ENCODE data around the gene ADD3. TPM values are rescaled to one million over a fixed set of nuclear protein-coding genes. Genes with fewer than 3 reads are reported as not detected.

ADD3 gene
- total and polyA plus RNA-seq, 2 donors (not counting 3 experiments of a cell fraction or from before 2014, with no cell fraction given), result 14.9 to 55.2 TPM

- BruUV-seq (replicated peaks), result no TSS peak
- Histone ChIP-seq H3K9me3 (replicated peaks; ENCODE audit: control insufficient read depth, insufficient read depth, low read length) (no peaks in the 10 kb centered on the region), H3K9ac (replicated peaks; ENCODE audit: extremely low read depth, insufficient read depth, low read length) (no peak overlapping the region), H4K20me1 (replicated peaks; ENCODE audit: control insufficient read depth, extremely low read depth, insufficient read depth, low read length) (no peaks in the 10 kb centered on the region), H3K79me2 (ENCODE audit: control insufficient read depth, insufficient read depth, low read length) (no peaks in the 10 kb centered on the region), H3K9me1 (replicated peaks; ENCODE audit: control insufficient read depth, extremely low read depth, insufficient read depth, low read length) (no peaks in the 10 kb centered on the region), H3K27me3 (ENCODE audit: control insufficient read depth in 2 of 2, insufficient read depth in 2 of 2, low read length in 2 of 2) (no peaks in the 10 kb centered on the region), H3K4me1 (ENCODE audit: control insufficient read depth, extremely low read depth, insufficient read depth, low read length) (no peaks in the 10 kb centered on the region), H3K36me3 (ENCODE audit: control insufficient read depth in 2 of 2, extremely low read depth in 1 of 2, insufficient read depth in 2 of 2, low read length in 2 of 2) (no peaks in the 10 kb centered on the region), H2AFZ (ENCODE audit: low read depth, low read length) (no peak overlapping the region), H3K4me2 (ENCODE audit: insufficient read depth, low read length) (no peak overlapping the region), H3K27ac (ENCODE audit: insufficient read depth, low read depth, low read length) (no peak overlapping the region), H3K4me3 (replicated peaks in 1 of 3; ENCODE audit: insufficient read depth in 1 of 3, low read depth in 1 of 3, low read length in 3 of 3) (no peak overlapping the region)
- DNase-seq (ENCODE audit: low read depth, low spot score) (no peak), FAIRE-seq (no peak)
- TF ChIP-seq, protein P1, sequence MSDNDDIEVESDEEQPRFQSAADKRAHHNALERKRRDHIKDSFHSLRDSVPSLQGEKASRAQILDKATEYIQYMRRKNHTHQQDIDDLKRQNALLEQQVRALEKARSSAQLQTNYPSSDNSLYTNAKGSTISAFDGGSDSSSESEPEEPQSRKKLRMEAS (IDR thresholded peaks at IDR 0.05; ENCODE audit: insufficient read depth, insufficient read length), result no peak
- POLR2A ChIA-PET, result no interaction called here
- CTCF ChIA-PET, result interaction anchor here (0.7 to 5.7 kb wide), 8 partner anchors 8 to 162 kb away, joined by 3 to 68 read pairs (median 5); no protein-coding TSS in a partner anchor
- dilution Hi-C loops (cut with MboI; ENCODE audit: extremely low pct_ligation_motif_present, low sequenced_read_pairs) (no loop called here), intact Hi-C loops (cut with micrococcal nuclease) (no loop called here)
These were observed 31.1 kb upstream of the ADD3 start for GRCh38 chr10:109976681-109977080.

DNA sequence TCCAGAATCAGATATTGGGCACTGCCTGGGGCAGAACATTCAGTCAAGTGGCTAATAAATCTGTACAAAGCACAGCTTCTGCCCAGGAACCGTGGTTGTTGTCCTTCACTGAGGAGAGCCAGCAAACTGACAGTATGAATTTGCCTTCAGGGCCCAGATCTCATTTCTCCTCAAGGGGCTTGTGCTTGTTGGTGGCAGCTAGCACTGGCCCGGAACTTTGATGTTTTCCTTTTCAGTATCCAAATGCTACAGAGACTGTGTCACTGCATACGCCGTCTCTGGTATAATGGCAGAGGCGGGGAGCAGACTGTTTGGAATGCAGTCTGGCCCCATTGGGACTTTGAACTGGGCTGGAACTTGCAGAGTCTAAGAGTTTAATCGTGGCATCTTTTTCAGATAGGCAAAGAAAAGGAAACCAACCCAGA, 30.4 kb upstream of the ADD3 start:
- no peaks in the 10 kb centered on the region for H3K27me3 ChIP-seq (ENCODE audit: control insufficient read depth in 2 of 2, insufficient read depth in 2 of 2, low read length in 2 of 2)
- no peaks in the 10 kb centered on the region for H3K79me2 ChIP-seq (ENCODE audit: control insufficient read depth, insufficient read depth, low read length)
- no peaks in the 10 kb centered on the region for H3K9me3 ChIP-seq (replicated peaks; ENCODE audit: control insufficient read depth, insufficient read depth, low read length)
- BruUV-seq (replicated peaks), result no TSS peak
- H3K9ac ChIP-seq (replicated peaks; ENCODE audit: extremely low read depth, insufficient read depth, low read length), result no peak overlapping the region
- FAIRE-seq (no peak), DNase-seq (ENCODE audit: low read depth, low spot score) (no peak)
- no peaks in the 10 kb centered on the region for H3K36me3 ChIP-seq (ENCODE audit: control insufficient read depth in 2 of 2, extremely low read depth in 1 of 2, insufficient read depth in 2 of 2, low read length in 2 of 2)
- H3K4me3 ChIP-seq (replicated peaks in 1 of 3; ENCODE audit: insufficient read depth in 1 of 3, low read depth in 1 of 3, low read length in 3 of 3), result no peak overlapping the region
- H3K4me2 ChIP-seq (ENCODE audit: insufficient read depth, low read length), result no peak overlapping the region
- TF ChIP-seq POLR2AphosphoS5 (IDR thresholded peaks at IDR 0.05; ENCODE audit: insufficient read depth, low read depth, low read length) (no peak), CTCF (IDR thresholded peaks at IDR 0.05; ENCODE audit: extremely low read depth in 1 of 2, insufficient read depth in 1 of 2, low read depth in 1 of 2, low read length in 2 of 2) (no peak), MYC (IDR thresholded peaks at IDR 0.05; ENCODE audit: low read depth, low read length) (no peak), JUN (IDR thresholded peaks at IDR 0.05; ENCODE audit: borderline replicate concordance, insufficient read depth, insufficient read length, low read depth) (no peak)
- TF ChIP-seq, protein P1 (IDR thresholded peaks at IDR 0.05; ENCODE audit: insufficient read depth, insufficient read length), result no peak
- intact Hi-C loops (cut with micrococcal nuclease), result no loop called here
- dilution Hi-C loops (cut with MboI; ENCODE audit: extremely low pct_ligation_motif_present, low sequenced_read_pairs), result no loop called here
- H2AFZ ChIP-seq (ENCODE audit: low read depth, low read length), result peak overlapping the region; percentile 20
- no peaks in the 10 kb centered on the region for H4K20me1 ChIP-seq (replicated peaks; ENCODE audit: control insufficient read depth, extremely low read depth, insufficient read depth, low read length)
- H3K27ac ChIP-seq (ENCODE audit: insufficient read depth, low read depth, low read length), result no peak overlapping the region
- no peaks in the 10 kb centered on the region for H3K9me1 ChIP-seq (replicated peaks; ENCODE audit: control insufficient read depth, extremely low read depth, insufficient read depth, low read length)
- ChIA-PET POLR2A (no interaction called here), CTCF (interaction anchor here (1.0 to 5.7 kb wide), 11 partner anchors 9 to 161 kb away, joined by 3 to 68 read pairs (median 11); partner anchors contain the start of gene ADD3)
- no peaks in the 10 kb centered on the region for H3K4me1 ChIP-seq (ENCODE audit: control insufficient read depth, extremely low read depth, insufficient read depth, low read length)
